ENCODE data around the gene CTU1. TPM values are rescaled to one million over a fixed set of nuclear protein-coding genes. Genes with fewer than 3 reads are reported as not detected.

Gene CTU1
- total RNA-seq, 1 donor from 2014 or later, result 9.3 TPM

DNA sequence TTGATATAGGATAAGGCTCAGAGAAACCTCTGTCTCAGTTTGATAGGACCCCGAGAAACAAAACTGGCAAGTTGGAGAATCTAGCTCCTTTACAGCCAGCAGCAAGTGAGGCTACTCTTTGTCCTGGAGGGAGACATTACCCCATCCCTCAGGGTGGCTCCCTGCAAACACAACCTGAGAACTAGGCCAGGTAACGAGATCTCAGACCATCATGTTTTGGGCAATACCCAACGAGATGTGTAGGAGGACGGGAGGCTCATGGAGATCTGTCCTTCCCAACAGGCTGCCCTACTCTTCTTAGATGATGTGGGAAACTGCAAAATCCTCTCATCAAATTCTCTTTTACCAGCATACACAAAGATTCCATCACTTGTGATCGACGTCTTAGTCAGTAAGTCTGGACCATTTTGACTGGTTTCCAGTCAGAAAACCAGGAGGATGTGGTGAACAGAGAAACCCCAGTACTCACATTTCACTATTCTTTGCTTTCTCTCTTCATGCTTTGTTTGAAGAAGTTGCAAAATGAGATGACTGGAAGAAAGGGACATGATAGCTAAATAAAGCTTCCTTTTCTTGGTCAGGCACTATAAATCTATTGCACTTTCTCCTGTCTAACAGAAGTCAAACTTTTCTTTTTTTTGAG, 6.0 kb upstream of the CTU1 start:
- TF ChIP-seq, protein P1, sequence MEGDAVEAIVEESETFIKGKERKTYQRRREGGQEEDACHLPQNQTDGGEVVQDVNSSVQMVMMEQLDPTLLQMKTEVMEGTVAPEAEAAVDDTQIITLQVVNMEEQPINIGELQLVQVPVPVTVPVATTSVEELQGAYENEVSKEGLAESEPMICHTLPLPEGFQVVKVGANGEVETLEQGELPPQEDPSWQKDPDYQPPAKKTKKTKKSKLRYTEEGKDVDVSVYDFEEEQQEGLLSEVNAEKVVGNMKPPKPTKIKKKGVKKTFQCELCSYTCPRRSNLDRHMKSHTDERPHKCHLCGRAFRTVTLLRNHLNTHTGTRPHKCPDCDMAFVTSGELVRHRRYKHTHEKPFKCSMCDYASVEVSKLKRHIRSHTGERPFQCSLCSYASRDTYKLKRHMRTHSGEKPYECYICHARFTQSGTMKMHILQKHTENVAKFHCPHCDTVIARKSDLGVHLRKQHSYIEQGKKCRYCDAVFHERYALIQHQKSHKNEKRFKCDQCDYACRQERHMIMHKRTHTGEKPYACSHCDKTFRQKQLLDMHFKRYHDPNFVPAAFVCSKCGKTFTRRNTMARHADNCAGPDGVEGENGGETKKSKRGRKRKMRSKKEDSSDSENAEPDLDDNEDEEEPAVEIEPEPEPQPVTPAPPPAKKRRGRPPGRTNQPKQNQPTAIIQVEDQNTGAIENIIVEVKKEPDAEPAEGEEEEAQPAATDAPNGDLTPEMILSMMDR (conservative IDR thresholded peaks at IDR 0.05), result no peak
- no peak overlapping the region for H3K4me3 Mint-ChIP-seq
- peaks cover 32% of the 10 kb centered on the region for H3K27me3 Mint-ChIP-seq
- no peaks in the 10 kb centered on the region for H3K36me3 Mint-ChIP-seq
- no peak overlapping the region for H3K27ac Mint-ChIP-seq
- H3K4me1 Mint-ChIP-seq (ENCODE audit: unreplicated experiment), result no peaks in the 10 kb centered on the region
- H3K9me3 Mint-ChIP-seq, result no peaks in the 10 kb centered on the region
- no peak for DNase-seq (ENCODE audit: extremely low spot score, unreplicated experiment)

DNA sequence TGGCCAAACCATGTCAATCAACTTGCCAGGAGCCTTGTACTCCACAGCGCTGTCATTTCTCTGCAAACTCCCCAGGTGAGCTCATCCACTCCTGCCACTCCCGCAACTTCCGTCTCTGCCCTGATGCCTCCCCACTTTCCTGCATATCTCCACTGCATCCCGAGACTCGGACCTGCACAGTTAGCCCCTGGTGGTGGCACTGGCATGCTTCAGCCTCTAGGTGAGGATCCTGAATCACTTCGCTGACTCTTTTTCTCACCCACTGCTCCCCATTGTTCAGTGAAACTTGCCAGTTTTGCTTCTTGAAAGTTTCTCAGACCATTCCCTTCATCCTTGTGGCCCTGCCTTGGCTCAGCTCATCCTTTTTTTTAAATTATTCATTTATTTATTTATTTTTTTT, 3.4 kb upstream of the CTU1 start:
- no peak for DNase-seq (ENCODE audit: extremely low spot score, unreplicated experiment)
- H3K4me1 Mint-ChIP-seq (ENCODE audit: unreplicated experiment), result peaks cover 12% of the 10 kb centered on the region
- no peaks in the 10 kb centered on the region for H3K36me3 Mint-ChIP-seq
- no peak overlapping the region for H3K4me3 Mint-ChIP-seq
- H3K9me3 Mint-ChIP-seq, result no peaks in the 10 kb centered on the region
- TF ChIP-seq, protein P1 (conservative IDR thresholded peaks at IDR 0.05), result peak; percentile 52
- no peak overlapping the region for H3K27ac Mint-ChIP-seq
- H3K27me3 Mint-ChIP-seq, result peaks cover 20% of the 10 kb centered on the region

DNA sequence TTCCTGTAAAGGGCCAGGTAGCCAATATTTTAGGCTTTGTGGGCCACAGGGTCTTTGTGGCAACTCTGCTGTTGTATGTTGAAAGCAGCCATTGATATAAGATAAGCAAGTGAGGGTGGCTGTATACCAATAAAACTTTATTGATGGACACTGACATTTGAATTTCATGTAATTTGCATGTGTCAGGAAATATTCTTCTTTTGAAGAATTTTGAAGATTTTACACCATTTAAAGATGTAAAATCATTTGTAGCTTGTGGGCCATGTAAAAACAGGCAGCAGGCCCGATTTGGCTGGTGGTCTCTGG, 2.4 kb upstream of the CTU1 start:
- H3K27ac Mint-ChIP-seq, result no peak overlapping the region
- TF ChIP-seq, protein P1 (conservative IDR thresholded peaks at IDR 0.05), result no peak
- peaks cover 12% of the 10 kb centered on the region for H3K4me1 Mint-ChIP-seq (ENCODE audit: unreplicated experiment)
- H3K27me3 Mint-ChIP-seq, result peaks cover 15% of the 10 kb centered on the region
- H3K4me3 Mint-ChIP-seq, result peak overlapping the region; percentile 39
- no peaks in the 10 kb centered on the region for H3K9me3 Mint-ChIP-seq
- no peak for DNase-seq (ENCODE audit: extremely low spot score, unreplicated experiment)
- peaks cover 4% of the 10 kb centered on the region for H3K36me3 Mint-ChIP-seq

DNA sequence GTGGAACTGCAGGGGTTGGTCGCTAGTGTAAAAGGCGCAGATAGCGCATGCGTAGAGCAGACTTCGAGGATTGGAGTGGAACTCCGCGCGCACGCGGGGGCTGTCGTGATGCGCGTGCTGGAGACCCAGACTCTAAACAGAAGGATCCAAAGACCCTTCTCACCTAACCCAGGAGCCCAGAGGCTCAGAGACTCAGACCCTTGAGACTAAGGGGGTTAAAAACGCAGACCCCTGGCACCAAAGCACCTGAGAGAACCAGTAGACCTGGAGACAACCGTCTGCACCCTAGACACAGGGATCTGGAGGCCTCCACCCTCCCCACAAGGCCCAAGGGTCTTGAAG, 567 bp upstream of the CTU1 start:
- H3K27ac Mint-ChIP-seq, result peak overlapping the region; percentile 91
- peaks cover 12% of the 10 kb centered on the region for H3K4me1 Mint-ChIP-seq (ENCODE audit: unreplicated experiment)
- DNase-seq (ENCODE audit: extremely low spot score, unreplicated experiment), result no peak
- H3K36me3 Mint-ChIP-seq, result peaks cover 4% of the 10 kb centered on the region
- H3K9me3 Mint-ChIP-seq, result no peaks in the 10 kb centered on the region
- H3K27me3 Mint-ChIP-seq, result peaks cover 7% of the 10 kb centered on the region
- TF ChIP-seq, protein P1 (conservative IDR thresholded peaks at IDR 0.05), result no peak
- H3K4me3 Mint-ChIP-seq, result peak overlapping the region; percentile 94

DNA sequence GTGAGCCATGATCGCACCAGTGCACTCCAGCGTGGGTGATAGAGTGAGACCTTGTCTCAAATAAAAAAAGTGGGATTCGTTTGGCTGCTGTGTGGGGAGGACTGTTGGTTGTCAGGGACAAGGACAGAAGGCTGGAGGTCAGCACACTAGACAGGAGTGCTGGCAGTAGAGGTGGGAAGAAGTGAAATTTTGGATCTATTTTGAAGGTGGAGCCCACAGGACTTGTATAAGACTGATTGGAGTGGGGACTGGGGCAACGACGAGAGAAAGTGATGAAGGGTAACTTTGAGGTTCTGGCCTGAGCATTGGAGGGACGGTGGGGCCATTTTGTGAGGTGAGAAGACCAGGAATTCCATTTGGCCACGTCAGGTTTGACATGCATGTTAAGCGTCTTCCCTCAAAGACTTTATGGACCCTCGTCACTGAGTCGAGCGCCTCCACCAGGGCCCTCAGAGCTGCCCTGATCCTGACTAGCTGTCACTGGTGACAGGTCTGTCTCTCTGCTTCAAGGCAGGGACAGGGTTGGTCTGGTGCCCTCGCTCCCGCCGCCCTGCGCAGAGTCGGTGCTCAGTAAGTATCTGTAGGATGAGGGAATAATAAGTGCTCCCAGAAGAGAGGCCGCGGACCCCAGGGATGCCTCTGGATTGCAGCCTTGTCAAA, 673 bp downstream of the CTU1 start:
- no peak for DNase-seq (ENCODE audit: extremely low spot score, unreplicated experiment)
- Mint-ChIP-seq H3K4me1 (ENCODE audit: unreplicated experiment) (peaks cover 12% of the 10 kb centered on the region), H3K27me3 (peaks cover 7% of the 10 kb centered on the region), H3K36me3 (peaks cover 7% of the 10 kb centered on the region), H3K9me3 (no peaks in the 10 kb centered on the region), H3K4me3 (peak overlapping the region; percentile 94), H3K27ac (peak overlapping the region; percentile 91)
- TF ChIP-seq, protein P1 (conservative IDR thresholded peaks at IDR 0.05), result no peak

Data from type B pancreatic cell (in vitro differentiated cells).